Stimulated activated naive CD4-positive, alpha-beta T cell treated with Interleukin-2 at 50 U/mL for 16 hours (primary cell): ENCODE measurements around the gene GRIK3.

Source experiments
- DNase-seq: peaks from one replicate; lab custom pipeline; 2025; lab: John Stamatoyannopoulos, UW

GRIK3 gene

GRCh38 chr1:36853638-36854037 is 180.7 kb downstream of the GRIK3 start:
- DNase-seq: no peak

GRCh38 chr1:36852586-36852985 is 181.7 kb downstream of the GRIK3 start:
- no peak for DNase-seq

GRCh38 chr1:36851595-36851994 is 182.7 kb downstream of the GRIK3 start:
- no peak for DNase-seq

- DNase-seq: no peak
Observed at GRCh38 chr1:36851087-36851486, 183.2 kb downstream of the GRIK3 start.

- no peak for DNase-seq
Observed at GRCh38 chr1:36849956-36850355, 184.4 kb downstream of the GRIK3 start.

GRCh38 chr1:36847761-36848160 is 186.6 kb downstream of the GRIK3 start:
- DNase-seq: no peak

- no peak for DNase-seq
Observed at GRCh38 chr1:36847186-36847585, 187.1 kb downstream of the GRIK3 start.

GRCh38 chr1:36846357-36846756 is 188.0 kb downstream of the GRIK3 start:
- no peak for DNase-seq

- DNase-seq: no peak
Observed at GRCh38 chr1:36845802-36846201, 188.5 kb downstream of the GRIK3 start.

- no peak for DNase-seq
Observed at GRCh38 chr1:36844917-36845316, 189.4 kb downstream of the GRIK3 start.

- DNase-seq: no peak
Observed at GRCh38 chr1:36843906-36844610, 190.3 kb downstream of the GRIK3 start.

- DNase-seq: no peak
Observed at GRCh38 chr1:36843027-36843426, 191.3 kb downstream of the GRIK3 start.

- DNase-seq: no peak
Observed at GRCh38 chr1:36842448-36842847, 191.9 kb downstream of the GRIK3 start.

- no peak for DNase-seq
Observed at GRCh38 chr1:36839485-36839884, 194.8 kb downstream of the GRIK3 start.

- no peak for DNase-seq
Observed at GRCh38 chr1:36838888-36839287, 195.4 kb downstream of the GRIK3 start.

- DNase-seq: no peak
Observed at GRCh38 chr1:36836916-36837315, 197.4 kb downstream of the GRIK3 start.

GRCh38 chr1:36836196-36836883 is 198.0 kb downstream of the GRIK3 start:
- no peak for DNase-seq

- DNase-seq: no peak
Observed at GRCh38 chr1:36835696-36836095, 198.6 kb downstream of the GRIK3 start.

- no peak for DNase-seq
Observed at GRCh38 chr1:36835017-36835695, 199.2 kb downstream of the GRIK3 start.

GRCh38 chr1:36834586-36834985 is 199.7 kb downstream of the GRIK3 start:
- DNase-seq: no peak

GRCh38 chr1:36831186-36831810 is 203.0 kb downstream of the GRIK3 start:
- no peak for DNase-seq

- DNase-seq: no peak
Observed at GRCh38 chr1:36829961-36830360, 204.4 kb downstream of the GRIK3 start.

GRCh38 chr1:36829066-36829465 is 205.2 kb downstream of the GRIK3 start:
- no peak for DNase-seq
